Suprapubic skin (tissue), 4 donors: ENCODE measurements around the gene SLX1A.

ENCODE experiments used
- EP300 ChIP-seq: sonication (generic); formaldehyde crosslinking; IDR thresholded peaks from one replicate; pipeline ENCODE4 v1.6.1; 2017; ENCODE audit warnings: antibody characterized with exemption
- POLR2AphosphoS5 ChIP-seq, 3 donors: sonication (generic); formaldehyde crosslinking; IDR thresholded peaks; one replicate each; pipeline ENCODE4 v1.6.1; 2017; ENCODE audit warnings: antibody characterized with exemption in 3 of 3
- TF ChIP-seq, protein P1 (sequence below), 2 donors: fragments of 200-600 bp in 1 of 2; fragments of 450-650 bp in 1 of 2; sonication (generic) in 1 of 2; IDR thresholded peaks; one replicate each; pipeline ENCODE4 v1.5.1; 2016 to 2019; ENCODE audit warnings: antibody characterized with exemption in 2 of 2, mild to moderate bottlenecking in 1 of 2, moderate library complexity in 1 of 2

DNA sequence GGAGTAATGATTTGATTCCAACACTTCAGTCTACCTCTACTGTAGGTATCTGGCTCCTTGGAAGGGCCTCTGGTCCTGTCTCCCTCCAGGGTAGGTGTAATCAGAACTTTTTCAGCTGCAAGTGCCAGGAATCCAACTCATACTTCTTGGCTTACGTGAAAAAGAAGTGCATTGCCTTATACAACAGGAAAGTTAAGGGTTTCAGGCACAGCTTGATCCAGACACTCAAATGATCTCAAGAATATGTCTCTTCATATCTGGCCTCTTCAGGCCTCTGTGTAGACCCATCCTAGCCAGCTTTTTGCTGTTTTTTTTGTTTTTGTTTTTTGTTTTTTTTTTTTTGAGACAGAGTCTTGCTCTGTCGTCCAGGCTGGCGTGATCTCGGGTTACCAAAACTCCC, 14.5 kb upstream of the SLX1A start:
- TF ChIP-seq, protein P1, sequence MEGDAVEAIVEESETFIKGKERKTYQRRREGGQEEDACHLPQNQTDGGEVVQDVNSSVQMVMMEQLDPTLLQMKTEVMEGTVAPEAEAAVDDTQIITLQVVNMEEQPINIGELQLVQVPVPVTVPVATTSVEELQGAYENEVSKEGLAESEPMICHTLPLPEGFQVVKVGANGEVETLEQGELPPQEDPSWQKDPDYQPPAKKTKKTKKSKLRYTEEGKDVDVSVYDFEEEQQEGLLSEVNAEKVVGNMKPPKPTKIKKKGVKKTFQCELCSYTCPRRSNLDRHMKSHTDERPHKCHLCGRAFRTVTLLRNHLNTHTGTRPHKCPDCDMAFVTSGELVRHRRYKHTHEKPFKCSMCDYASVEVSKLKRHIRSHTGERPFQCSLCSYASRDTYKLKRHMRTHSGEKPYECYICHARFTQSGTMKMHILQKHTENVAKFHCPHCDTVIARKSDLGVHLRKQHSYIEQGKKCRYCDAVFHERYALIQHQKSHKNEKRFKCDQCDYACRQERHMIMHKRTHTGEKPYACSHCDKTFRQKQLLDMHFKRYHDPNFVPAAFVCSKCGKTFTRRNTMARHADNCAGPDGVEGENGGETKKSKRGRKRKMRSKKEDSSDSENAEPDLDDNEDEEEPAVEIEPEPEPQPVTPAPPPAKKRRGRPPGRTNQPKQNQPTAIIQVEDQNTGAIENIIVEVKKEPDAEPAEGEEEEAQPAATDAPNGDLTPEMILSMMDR (IDR thresholded peaks at IDR 0.05): no peak
- TF ChIP-seq EP300: no peak
- no peak for TF ChIP-seq POLR2AphosphoS5 (IDR thresholded peaks at IDR 0.05)
